Caki2 (cell line): ENCODE results near the gene DMPK. TPM values are rescaled to one million over a fixed set of nuclear protein-coding genes. Genes with fewer than 3 reads are reported as not detected.

Experiments used
- DNase-seq: peaks from one replicate; pipeline ENCODE4 v3.0.0-alpha.2; 2015; ENCODE audit warnings: low read depth
- in situ Hi-C: cut with HindIII; loops from 2 replicates; pipeline ENCODE4 v1.10.0; 2016; ENCODE audit warnings: low sequenced_read_pairs, low pct_unique_long_range_greater_than_20kb, mixed read lengths
- total RNA-seq: library from RNA; depleted of rRNA; stranded (reverse); fragments of >200 nt; shearing (Covaris generic); gene quantifications from 2 replicates; pipeline ENCODE4 v1.2.3, GENCODE V29; 2014; ENCODE audit warnings: low replicate concordance

DMPK gene
- total RNA-seq, 1 experiment from 2014 or later = 9.1 TPM

- peak; percentile 99 for DNase-seq
- in situ Hi-C loops = no loop called here
Observed at GRCh38 chr19:45792470-45793177, 10.3 kb upstream of the DMPK start, which contains the start of gene DMWD. Gene DMWD, minus strand, starts transcription at chr19:45792845. Its CDS starts 89 bp downstream, at chr19:45792756.

GRCh38 chr19:45791744-45792469 is 9.6 kb upstream of the DMPK start:
- in situ Hi-C loops = no loop called here
- no peak for DNase-seq

GRCh38 chr19:45790942-45791341 is 8.7 kb upstream of the DMPK start:
- DNase-seq = no peak
- in situ Hi-C loops = no loop called here

- in situ Hi-C loops = no loop called here
- no peak for DNase-seq
Observed at GRCh38 chr19:45789035-45789786, 6.9 kb upstream of the DMPK start.

GRCh38 chr19:45786533-45786894 is 4.2 kb upstream of the DMPK start:
- in situ Hi-C loops = no loop called here
- no peak for DNase-seq

GRCh38 chr19:45785781-45786532 is 3.7 kb upstream of the DMPK start:
- in situ Hi-C loops = no loop called here

GRCh38 chr19:45785097-45785496 is 2.8 kb upstream of the DMPK start:
- no peak for DNase-seq
- in situ Hi-C loops = no loop called here

More at GRCh38 chr19:45785781-45786532, 3.7 kb upstream of the DMPK start:
- no peak for DNase-seq

GRCh38 chr19:45784096-45784495 is 1.8 kb upstream of the DMPK start:
- in situ Hi-C loops = no loop called here

GRCh38 chr19:45782820-45783785 is 813 bp upstream of the DMPK start:
- DNase-seq = no peak
- in situ Hi-C loops = no loop called here

More at GRCh38 chr19:45784096-45784495, 1.8 kb upstream of the DMPK start:
- no peak for DNase-seq

- no peak for DNase-seq
- in situ Hi-C loops = no loop called here
Observed at GRCh38 chr19:45781214-45782161, 802 bp downstream of the DMPK start.

GRCh38 chr19:45780448-45781213 is 1.7 kb downstream of the DMPK start:
- in situ Hi-C loops = no loop called here
- no peak for DNase-seq

- no peak for DNase-seq
- in situ Hi-C loops = no loop called here
Observed at GRCh38 chr19:45780146-45780447, 2.2 kb downstream of the DMPK start.

GRCh38 chr19:45779231-45780145 is 2.8 kb downstream of the DMPK start:
- DNase-seq = no peak
- in situ Hi-C loops = no loop called here

- in situ Hi-C loops = no loop called here
- DNase-seq = no peak
Observed at GRCh38 chr19:45778010-45778661, 4.2 kb downstream of the DMPK start.
